OCI-LY7 (cell line): Measurements from ENCODE around the gene STMN1. TPM values are rescaled to one million over a fixed set of nuclear protein-coding genes. Genes with fewer than 3 reads are reported as not detected.

Experiments used
- BruUV-seq: library from RNA; stranded (reverse); fragments of 400-500 nt; replicated peaks from 2 replicates; lab custom pipeline; 2021; lab: Mats Ljungman, UMichigan
- CTCF ChIA-PET: fragments of 300-600 bp; sonication (Branson Sonifier 250); formaldehyde crosslinking; loops from one replicate; lab custom pipeline; 2022; ENCODE audit warnings: antibody characterized with exemption; ENCODE audit not compliant: unreplicated experiment; lab: Charles Lee
- POLR2A ChIA-PET: fragments of 300-600 bp; sonication (Branson Sonifier 250); formaldehyde crosslinking; loops from one replicate; lab custom pipeline; 2022; ENCODE audit warnings: antibody characterized with exemption; lab: Charles Lee
- DNase-seq: peaks from one replicate; pipeline ENCODE4 v3.0.0-alpha.2; 2015; ENCODE audit warnings: low spot score
- H2AFZ ChIP-seq: fragments of 200-600 bp; sonication (generic), shearing (Covaris generic); 2 replicates; pipeline ENCODE4 v1.6.1; 2014; ENCODE audit warnings: mild to moderate bottlenecking, antibody characterized with exemption, low read length, moderate library complexity
- H3K27ac ChIP-seq: fragments of 200-600 bp; sonication (generic); 2 replicates; pipeline ENCODE4 v1.5.1; 2014; ENCODE audit warnings: mixed run types, low read depth, mild to moderate bottlenecking, moderate library complexity, low read length, inconsistent platforms; ENCODE audit not compliant: poor library complexity, severe bottlenecking
- H3K36me3 ChIP-seq: fragments of 200-600 bp; sonication (generic); 2 replicates; pipeline ENCODE4 v1.6.1; 2014; ENCODE audit warnings: mild to moderate bottlenecking, antibody characterized with exemption, low read length, moderate library complexity, mixed read lengths; ENCODE audit not compliant: insufficient read depth
- H3K4me1 ChIP-seq: fragments of 200-600 bp; sonication (generic); 2 replicates; pipeline ENCODE4 v1.5.1; 2014; ENCODE audit warnings: mild to moderate bottlenecking, low read length; ENCODE audit not compliant: insufficient read depth, poor library complexity, severe bottlenecking
- H3K4me2 ChIP-seq: fragments of 200-600 bp; sonication (generic); 2 replicates; pipeline ENCODE4 v1.6.1; 2014; ENCODE audit warnings: mild to moderate bottlenecking, low read length
- H3K4me3 ChIP-seq: fragments of 200-600 bp; sonication (generic); 2 replicates; pipeline ENCODE4 v1.5.1; 2014; ENCODE audit warnings: mild to moderate bottlenecking, low read depth, low read length; ENCODE audit not compliant: poor library complexity, severe bottlenecking
- H3K79me2 ChIP-seq: fragments of 200-600 bp; sonication (generic); 2 replicates; pipeline ENCODE4 v1.6.1; 2016; ENCODE audit warnings: low read depth, mild to moderate bottlenecking, low read length, moderate library complexity, mixed read lengths; ENCODE audit not compliant: insufficient read depth
- H3K9me2 ChIP-seq: fragments of 200-600 bp; sonication (generic); 2 replicates; pipeline ENCODE4 v1.6.1; 2016; ENCODE audit warnings: mild to moderate bottlenecking, low read length, mixed read lengths; ENCODE audit not compliant: insufficient read depth
- H3K9me3 ChIP-seq: fragments of 200-600 bp; sonication (generic); 2 replicates; pipeline ENCODE4 v1.6.1; 2014; ENCODE audit warnings: mild to moderate bottlenecking, mixed run types, low read length, mixed read lengths
- H4K20me1 ChIP-seq: fragments of 200-600 bp; sonication (generic); 2 replicates; pipeline ENCODE4 v1.6.1; 2014; ENCODE audit warnings: mild to moderate bottlenecking, antibody characterized with exemption, low read length, moderate library complexity, mixed read lengths; ENCODE audit not compliant: insufficient read depth
- CTCF ChIP-seq: fragments of 200-600 bp; sonication (generic); conservative IDR thresholded peaks from 2 replicates; pipeline ENCODE4 v1.5.1; 2014; ENCODE audit warnings: mild to moderate bottlenecking, antibody characterized with exemption, low read length, moderate library complexity, mixed read lengths
- EZH2phosphoT487 ChIP-seq: fragments of 200-600 bp; sonication (generic); IDR thresholded peaks from 2 replicates; pipeline ENCODE4 v1.6.1; 2018; ENCODE audit warnings: low read depth, borderline replicate concordance, mild to moderate bottlenecking, mixed run types, antibody characterized with exemption, low read length, moderate library complexity, mixed read lengths
- intact Hi-C: fragments of 100-400 bp; cut with micrococcal nuclease; formaldehyde crosslinking; loops from one replicate; pipeline ENCODE4 v1.10.0; 2022; ENCODE audit not compliant: unreplicated experiment
- total RNA-seq, 2 experiments: library from RNA; depleted of rRNA in 1 of 2; stranded (reverse); fragments of >200 nt in 1 of 2; shearing (Covaris generic) in 1 of 2; gene quantifications; 2 replicates each; pipeline ENCODE4 v1.2.3, GENCODE V29; 2014 to 2022

The STMN1 gene
- total RNA-seq, 2 experiments from 2014 or later: 730 to 847 TPM

GRCh38 chr1:25888426-25888987 is 17.7 kb downstream of the STMN1 start:
- TF ChIP-seq CTCF (no peak), EZH2phosphoT487 (no peak)
- Histone ChIP-seq H3K27ac (no peak overlapping the region), H2AFZ (no peak overlapping the region), H3K9me2 (no peaks in the 10 kb centered on the region), H3K9me3 (no peaks in the 10 kb centered on the region), H3K4me3 (no peak overlapping the region), H3K79me2 (no peaks in the 10 kb centered on the region), H3K4me1 (no peaks in the 10 kb centered on the region), H3K36me3 (peaks cover 4% of the 10 kb centered on the region; the same call in 1 of the 2 replicates), H3K4me2 (no peak overlapping the region), H4K20me1 (no peaks in the 10 kb centered on the region)
- DNase-seq: no peak
- intact Hi-C loops: no loop called here
- POLR2A ChIA-PET: interaction anchor here (0.5 kb wide), 1 partner anchor 141 kb away, joined by 4 read pairs; no protein-coding TSS in a partner anchor
- BruUV-seq: no TSS peak
- CTCF ChIA-PET: no interaction called here

- Histone ChIP-seq H2AFZ (no peak overlapping the region), H3K9me3 (no peaks in the 10 kb centered on the region), H3K79me2 (no peaks in the 10 kb centered on the region), H3K4me3 (no peak overlapping the region), H3K9me2 (no peaks in the 10 kb centered on the region), H3K4me1 (no peaks in the 10 kb centered on the region), H4K20me1 (no peaks in the 10 kb centered on the region), H3K4me2 (no peak overlapping the region), H3K27ac (no peak overlapping the region), H3K36me3 (peaks cover 4% of the 10 kb centered on the region; the same call in 1 of the 2 replicates)
- ChIA-PET POLR2A (no interaction called here), CTCF (no interaction called here)
- TF ChIP-seq CTCF: no peak
- no peak for TF ChIP-seq EZH2phosphoT487
- no TSS peak for BruUV-seq
- intact Hi-C loops: no loop called here
- no peak for DNase-seq
These were observed 20.6 kb downstream of the STMN1 start for GRCh38 chr1:25885602-25886001.

GRCh38 chr1:25881266-25881665 is 25.0 kb downstream of the STMN1 start:
- POLR2A ChIA-PET: no interaction called here
- no TSS peak for BruUV-seq
- Histone ChIP-seq H3K4me3 (no peak overlapping the region), H3K9me2 (no peaks in the 10 kb centered on the region), H3K4me1 (no peaks in the 10 kb centered on the region), H4K20me1 (no peaks in the 10 kb centered on the region), H3K4me2 (no peak overlapping the region), H3K9me3 (no peaks in the 10 kb centered on the region), H3K79me2 (no peaks in the 10 kb centered on the region), H3K27ac (no peak overlapping the region), H3K36me3 (no peaks in the 10 kb centered on the region), H2AFZ (no peak overlapping the region)
- no peak for DNase-seq
- TF ChIP-seq CTCF: no peak
- no peak for TF ChIP-seq EZH2phosphoT487
- CTCF ChIA-PET: interaction anchor here (0.6 kb wide), 1 partner anchor 263 kb away, joined by 3 read pairs; no protein-coding TSS in a partner anchor
- intact Hi-C loops: no loop called here
